GM12872 (cell line): Measurements from ENCODE around the gene RFC1.

Source experiments
- TF ChIP-seq, protein P1 (sequence below): IDR thresholded peaks from 3 replicates; pipeline ENCODE4 v1.5.1; 2011; ENCODE audit warnings: low read depth, mild to moderate bottlenecking, low read length, moderate library complexity; ENCODE audit not compliant: insufficient read depth

RFC1 gene

DNA sequence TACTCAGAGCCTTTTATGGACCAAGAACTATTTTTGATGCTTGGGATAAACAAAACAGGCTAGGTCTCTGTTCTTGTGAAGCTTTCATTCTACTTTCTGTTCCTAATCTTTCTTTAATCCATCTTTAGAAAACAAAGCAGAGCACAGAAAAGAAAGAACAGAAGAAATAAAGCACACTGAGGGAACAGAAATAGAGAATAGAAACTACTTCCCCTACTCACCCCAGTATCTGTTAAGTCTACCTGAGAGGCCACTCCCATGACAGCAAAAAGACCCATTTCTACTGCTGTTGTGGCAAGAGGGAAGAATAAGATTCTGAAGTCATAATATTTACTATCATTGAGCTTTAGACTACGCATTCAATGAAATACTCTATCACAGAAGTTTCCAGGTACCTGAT is 9.2 kb downstream of the RFC1 start:
- TF ChIP-seq, protein P1, sequence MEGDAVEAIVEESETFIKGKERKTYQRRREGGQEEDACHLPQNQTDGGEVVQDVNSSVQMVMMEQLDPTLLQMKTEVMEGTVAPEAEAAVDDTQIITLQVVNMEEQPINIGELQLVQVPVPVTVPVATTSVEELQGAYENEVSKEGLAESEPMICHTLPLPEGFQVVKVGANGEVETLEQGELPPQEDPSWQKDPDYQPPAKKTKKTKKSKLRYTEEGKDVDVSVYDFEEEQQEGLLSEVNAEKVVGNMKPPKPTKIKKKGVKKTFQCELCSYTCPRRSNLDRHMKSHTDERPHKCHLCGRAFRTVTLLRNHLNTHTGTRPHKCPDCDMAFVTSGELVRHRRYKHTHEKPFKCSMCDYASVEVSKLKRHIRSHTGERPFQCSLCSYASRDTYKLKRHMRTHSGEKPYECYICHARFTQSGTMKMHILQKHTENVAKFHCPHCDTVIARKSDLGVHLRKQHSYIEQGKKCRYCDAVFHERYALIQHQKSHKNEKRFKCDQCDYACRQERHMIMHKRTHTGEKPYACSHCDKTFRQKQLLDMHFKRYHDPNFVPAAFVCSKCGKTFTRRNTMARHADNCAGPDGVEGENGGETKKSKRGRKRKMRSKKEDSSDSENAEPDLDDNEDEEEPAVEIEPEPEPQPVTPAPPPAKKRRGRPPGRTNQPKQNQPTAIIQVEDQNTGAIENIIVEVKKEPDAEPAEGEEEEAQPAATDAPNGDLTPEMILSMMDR: no peak

DNA sequence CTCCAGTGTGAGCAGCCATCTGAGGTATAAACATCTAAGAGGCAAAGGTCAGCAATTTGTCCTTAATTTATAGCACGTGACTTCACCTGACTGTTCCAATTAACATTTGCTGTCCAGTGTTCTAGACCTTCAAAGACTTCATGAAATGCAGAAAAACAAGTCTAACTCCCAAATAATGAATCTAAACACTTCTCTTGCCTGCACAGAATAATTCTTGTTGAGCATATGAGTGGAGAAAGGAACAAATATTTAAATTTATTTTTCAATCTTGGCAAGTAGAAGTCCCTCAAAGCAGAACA is 12.0 kb downstream of the RFC1 start:
- TF ChIP-seq, protein P1: no peak

DNA sequence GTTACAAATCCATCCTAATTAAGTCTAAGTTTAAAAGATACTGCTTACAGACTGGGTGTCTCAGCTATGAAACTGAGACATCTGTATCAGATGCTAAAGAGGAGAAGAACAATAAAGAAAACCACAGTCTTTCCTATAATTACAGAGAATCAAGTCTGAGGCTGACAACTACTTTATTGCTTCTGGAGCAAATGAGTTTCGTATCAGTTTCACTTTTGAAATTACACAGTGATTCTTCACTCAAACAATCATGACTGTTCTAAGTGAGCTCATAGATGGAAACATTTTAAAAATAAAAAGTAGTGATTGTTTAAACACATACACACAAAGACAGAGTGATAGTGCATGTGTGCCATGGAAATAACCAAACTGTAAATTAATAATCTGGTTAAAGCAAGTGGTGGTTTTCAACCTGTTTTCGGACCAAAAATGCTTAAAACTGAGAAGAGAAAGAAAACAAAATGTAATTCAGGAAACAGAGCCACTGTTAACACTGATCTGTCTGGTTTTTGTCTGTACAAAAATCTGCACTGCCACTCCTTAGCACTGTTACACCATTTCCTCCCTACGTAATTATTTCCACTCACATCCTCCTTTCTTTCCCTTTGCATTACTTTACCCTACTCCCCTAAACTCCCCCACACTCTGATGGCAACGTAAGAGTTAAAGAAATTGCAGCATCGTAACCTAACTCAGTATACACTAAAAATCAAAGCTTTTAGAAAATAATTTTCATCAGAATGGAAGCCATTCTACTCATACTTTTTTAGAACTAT is 12.5 kb downstream of the RFC1 start:
- TF ChIP-seq, protein P1: no peak

DNA sequence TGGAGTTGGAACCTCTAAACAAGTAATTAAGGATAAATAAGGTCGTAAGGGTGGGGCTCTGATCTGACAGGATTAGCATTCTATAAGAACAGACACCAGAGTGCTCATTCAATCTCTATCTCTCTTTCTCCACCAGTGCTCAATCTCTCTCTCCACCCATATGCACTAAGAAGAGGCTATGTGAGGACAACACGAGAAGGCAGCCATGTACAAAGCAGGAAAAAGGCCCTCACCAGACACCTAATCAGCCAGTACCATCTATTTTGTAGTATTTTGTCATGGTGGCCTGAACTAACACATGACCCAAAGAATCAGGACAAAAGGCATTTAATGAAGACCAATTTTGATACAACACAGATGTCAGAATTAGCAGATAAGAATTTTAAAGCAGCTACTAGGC is 16.8 kb downstream of the RFC1 start:
- TF ChIP-seq, protein P1: no peak

DNA sequence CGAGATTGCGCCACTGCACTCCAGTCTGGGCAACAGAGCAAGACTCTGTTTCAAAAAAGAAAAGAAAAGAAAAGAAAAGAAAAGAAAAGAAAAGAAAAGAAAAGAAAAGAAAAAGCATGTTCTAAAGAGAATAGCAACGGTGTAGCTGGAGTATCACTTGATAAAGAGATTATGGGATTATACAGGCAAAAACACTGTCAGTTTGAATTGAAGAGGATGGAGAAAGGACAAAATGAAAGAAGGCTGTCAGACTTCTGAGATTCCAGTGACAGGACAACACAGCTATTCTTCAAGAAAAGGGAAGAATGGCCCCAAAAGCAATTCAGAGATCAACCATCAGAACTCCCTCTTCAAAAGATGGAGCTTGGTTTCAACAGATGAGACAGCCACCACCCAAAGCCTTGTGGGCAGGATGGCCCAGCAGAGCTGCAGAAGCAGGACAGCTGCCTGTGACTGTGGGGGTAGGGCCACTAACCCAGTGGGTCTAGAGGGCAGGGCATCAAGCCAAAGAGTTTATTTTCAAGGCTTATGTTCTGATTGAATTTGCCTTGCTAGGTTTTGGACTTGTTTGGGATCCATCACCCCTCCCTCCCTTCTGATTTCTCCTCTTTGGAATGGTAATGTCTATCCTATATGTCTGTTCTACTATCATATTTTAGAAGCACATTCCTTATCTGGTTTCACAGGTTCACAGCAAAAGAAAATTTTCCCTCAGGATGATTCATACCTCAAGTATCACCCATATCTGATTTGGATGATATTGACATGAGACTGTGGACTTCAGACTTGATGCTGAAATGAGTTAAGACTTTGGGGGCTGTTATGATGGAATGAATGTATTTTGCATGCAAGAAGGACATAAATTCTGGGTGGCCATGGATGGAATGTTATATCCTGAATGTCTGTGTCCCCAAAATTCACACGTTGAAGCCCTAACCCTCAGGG is 17.5 kb downstream of the RFC1 start:
- TF ChIP-seq, protein P1: no peak

DNA sequence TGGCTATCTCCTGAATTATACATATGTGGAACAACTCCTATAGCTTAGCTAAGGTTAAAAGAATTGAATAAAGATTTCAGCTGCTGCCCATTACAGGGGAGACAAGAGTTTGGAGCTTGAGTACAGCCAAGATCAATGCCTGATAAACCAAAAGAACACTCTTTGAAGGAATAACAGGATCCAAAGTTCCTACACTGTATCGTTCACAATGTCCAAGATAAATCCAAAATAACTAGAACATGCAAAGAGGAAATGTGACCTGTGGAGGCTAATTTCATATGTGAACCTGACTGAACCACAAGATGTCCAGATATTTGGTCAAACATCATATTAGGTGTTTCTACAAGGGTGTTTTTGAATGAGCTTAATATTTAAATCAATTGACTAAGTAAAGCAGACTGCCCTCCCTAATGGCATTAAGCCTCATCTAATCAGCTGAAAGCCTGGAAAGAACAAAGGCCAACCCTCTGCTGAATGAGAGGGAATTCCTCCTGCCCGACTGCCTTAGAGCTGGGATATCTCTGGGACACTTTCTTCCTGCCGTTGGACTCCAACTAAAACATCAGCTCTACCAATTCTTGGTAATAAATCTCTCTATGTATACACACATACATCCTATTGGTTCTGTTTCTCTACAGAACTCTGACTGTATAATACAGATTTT is 19.2 kb downstream of the RFC1 start:
- TF ChIP-seq, protein P1: no peak

DNA sequence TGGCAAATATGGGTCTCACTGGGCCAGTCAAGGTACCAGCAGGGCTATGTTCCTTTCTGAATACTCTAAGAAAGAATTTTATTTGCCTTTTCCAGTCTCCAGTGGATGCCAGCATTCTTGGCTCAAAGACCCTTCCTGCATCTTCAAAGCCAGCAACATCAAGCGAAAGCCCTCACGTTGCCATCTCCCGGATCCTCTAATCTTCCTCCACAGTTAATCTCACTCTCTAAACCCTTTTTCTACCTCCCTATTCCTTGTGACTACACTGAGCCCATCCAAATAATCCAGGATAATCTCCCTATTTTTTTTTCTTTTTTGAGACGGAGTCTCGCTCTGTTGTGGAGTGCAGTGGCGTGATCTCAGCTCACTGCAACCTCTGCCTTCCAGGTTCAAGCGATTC is 23.4 kb downstream of the RFC1 start:
- TF ChIP-seq, protein P1: no peak
